SK-N-SH treated with all-trans-retinoic acid at 6 μM for 48 hours (cell line): ENCODE results near the gene KCTD1.

Experiments
- ATAC-seq: fragments of 200-7000 bp; cut with Tn5 transposase; 3 replicates; pipeline ENCODE4 v1.9.1; 2020; ENCODE audit warnings: mild to moderate bottlenecking, moderate library complexity
- ARNTL ChIP-seq: fragments of 450-650 bp; formaldehyde crosslinking; IDR thresholded peaks from 2 replicates; pipeline ENCODE4 v1.5.0; 2020; ENCODE audit warnings: low read depth, mild to moderate bottlenecking, moderate library complexity, borderline replicate concordance
- BACH2 ChIP-seq: fragments of 250-450 bp; sonication (Bioruptor Pico); IDR thresholded peaks from 2 replicates; pipeline ENCODE4 v1.9.0; 2021; ENCODE audit warnings: mild to moderate bottlenecking, borderline replicate concordance
- CSDC2 ChIP-seq: fragments of 250-450 bp; sonication (Bioruptor Pico); IDR thresholded peaks from 2 replicates; pipeline ENCODE4 v1.5.0; 2020; ENCODE audit warnings: mild to moderate bottlenecking, moderate library complexity
- CSRNP3 ChIP-seq: fragments of 250-450 bp; sonication (Bioruptor Pico); IDR thresholded peaks from 2 replicates; pipeline ENCODE4 v1.5.1; 2021; ENCODE audit warnings: mild to moderate bottlenecking, moderate library complexity
- ESRRG ChIP-seq: fragments of 250-450 bp; sonication (Bioruptor Pico); IDR thresholded peaks from 2 replicates; pipeline ENCODE4 v1.6.1; 2021; ENCODE audit warnings: mild to moderate bottlenecking
- GLIS3 ChIP-seq: fragments of 250-450 bp; sonication (Bioruptor Pico); IDR thresholded peaks from 2 replicates; pipeline ENCODE4 v1.5.0; 2020; ENCODE audit warnings: mild to moderate bottlenecking, moderate library complexity
- ISL1 ChIP-seq: fragments of 250-450 bp; sonication (Bioruptor Pico); IDR thresholded peaks from 2 replicates; pipeline ENCODE4 v2.1.2; 2022; ENCODE audit warnings: mild to moderate bottlenecking, moderate library complexity
- OSR1 ChIP-seq: fragments of 250-450 bp; sonication (Bioruptor Pico); IDR thresholded peaks from 2 replicates; pipeline ENCODE4 v1.8.0; 2022; ENCODE audit warnings: moderate library complexity, mild to moderate bottlenecking, inconsistent platforms
- PATZ1 ChIP-seq: fragments of 250-450 bp; sonication (Bioruptor Pico); IDR thresholded peaks from 2 replicates; pipeline ENCODE4 v1.8.0; 2020; ENCODE audit warnings: mild to moderate bottlenecking, moderate library complexity, borderline replicate concordance
- POU6F1 ChIP-seq: fragments of 250-450 bp; sonication (Bioruptor Pico); IDR thresholded peaks from 2 replicates; pipeline ENCODE4 v1.8.0; 2021; ENCODE audit warnings: low read depth, mild to moderate bottlenecking, moderate library complexity, borderline replicate concordance
- RARB ChIP-seq: fragments of 250-450 bp; sonication (Bioruptor Pico); IDR thresholded peaks from 2 replicates; pipeline ENCODE4 v1.8.0; 2021; ENCODE audit warnings: mild to moderate bottlenecking, moderate library complexity
- SNAI2 ChIP-seq: fragments of 250-450 bp; sonication (Bioruptor Pico); IDR thresholded peaks from 2 replicates; pipeline ENCODE4 v1.5.0; 2020; ENCODE audit warnings: mild to moderate bottlenecking, moderate library complexity
- TCF4 ChIP-seq: fragments of 250-450 bp; sonication (Bioruptor Pico); IDR thresholded peaks from 2 replicates; pipeline ENCODE4 v1.8.0; 2021; ENCODE audit warnings: mild to moderate bottlenecking, moderate library complexity, borderline replicate concordance
- TSHZ2 ChIP-seq: fragments of 250-450 bp; sonication (Bioruptor Pico); IDR thresholded peaks from 2 replicates; pipeline ENCODE4 v1.5.0; 2020; ENCODE audit warnings: mild to moderate bottlenecking, moderate library complexity
- ZC3H10 ChIP-seq: fragments of 250-450 bp; sonication (Bioruptor Pico); IDR thresholded peaks from 2 replicates; pipeline ENCODE4 v1.5.1; 2021; ENCODE audit warnings: mild to moderate bottlenecking, moderate library complexity
- ZFP3 ChIP-seq: fragments of 250-450 bp; sonication (Bioruptor Pico); IDR thresholded peaks from 2 replicates; pipeline ENCODE4 v1.5.0; 2020; ENCODE audit warnings: mild to moderate bottlenecking, moderate library complexity
- ZFP30 ChIP-seq: fragments of 450-650 bp; formaldehyde crosslinking; IDR thresholded peaks from 2 replicates; pipeline ENCODE4 v1.5.0; 2022; ENCODE audit warnings: mild to moderate bottlenecking, moderate library complexity
- ZNF565 ChIP-seq: fragments of 450-650 bp; formaldehyde crosslinking; conservative IDR thresholded peaks from 2 replicates; pipeline ENCODE4 v1.5.0; 2020; ENCODE audit warnings: low read depth, mild to moderate bottlenecking, moderate library complexity
- ZNF70 ChIP-seq: fragments of 450-650 bp; formaldehyde crosslinking; IDR thresholded peaks from 2 replicates; pipeline ENCODE4 v1.5.0; 2020; ENCODE audit warnings: mild to moderate bottlenecking, moderate library complexity
- ZNF8 ChIP-seq: fragments of 450-650 bp; formaldehyde crosslinking; IDR thresholded peaks from 2 replicates; pipeline ENCODE4 v1.5.0; 2020; ENCODE audit warnings: mild to moderate bottlenecking, moderate library complexity
- TF ChIP-seq, protein P1 (sequence below): fragments of 250-450 bp; sonication (Bioruptor Pico); IDR thresholded peaks from 2 replicates; pipeline ENCODE4 v1.5.1; 2020; ENCODE audit warnings: low read depth, mild to moderate bottlenecking, moderate library complexity

The KCTD1 gene

GRCh38 chr18:26503382-26503781 is 45.0 kb downstream of the KCTD1 start:
- peak; percentile 81 for ATAC-seq
- TF ChIP-seq CSDC2, result no peak
- no peak for TF ChIP-seq ARNTL
- no peak for TF ChIP-seq TCF4 (CRISPR knock-in tag)
- TF ChIP-seq ISL1 (CRISPR knock-in tag), result no peak
- no peak for TF ChIP-seq ZNF565 (CRISPR knock-in tag)
- no peak for TF ChIP-seq ZFP30 (CRISPR knock-in tag)
- no peak for TF ChIP-seq POU6F1 (CRISPR knock-in tag)
- no peak for TF ChIP-seq BACH2 (CRISPR knock-in tag)
- no peak for TF ChIP-seq ZNF8 (CRISPR knock-in tag)
- TF ChIP-seq ESRRG, result no peak
- TF ChIP-seq SNAI2, result no peak

GRCh38 chr18:26502823-26503222 is 45.5 kb downstream of the KCTD1 start:
- ATAC-seq, result no peak
- TF ChIP-seq CSDC2, result no peak
- no peak for TF ChIP-seq ISL1 (CRISPR knock-in tag)
- no peak for TF ChIP-seq CSRNP3 (CRISPR knock-in tag)
- no peak for TF ChIP-seq ESRRG
- TF ChIP-seq ZNF565 (CRISPR knock-in tag), result no peak
- no peak for TF ChIP-seq ZNF70 (CRISPR knock-in tag)
- TF ChIP-seq, protein P1, sequence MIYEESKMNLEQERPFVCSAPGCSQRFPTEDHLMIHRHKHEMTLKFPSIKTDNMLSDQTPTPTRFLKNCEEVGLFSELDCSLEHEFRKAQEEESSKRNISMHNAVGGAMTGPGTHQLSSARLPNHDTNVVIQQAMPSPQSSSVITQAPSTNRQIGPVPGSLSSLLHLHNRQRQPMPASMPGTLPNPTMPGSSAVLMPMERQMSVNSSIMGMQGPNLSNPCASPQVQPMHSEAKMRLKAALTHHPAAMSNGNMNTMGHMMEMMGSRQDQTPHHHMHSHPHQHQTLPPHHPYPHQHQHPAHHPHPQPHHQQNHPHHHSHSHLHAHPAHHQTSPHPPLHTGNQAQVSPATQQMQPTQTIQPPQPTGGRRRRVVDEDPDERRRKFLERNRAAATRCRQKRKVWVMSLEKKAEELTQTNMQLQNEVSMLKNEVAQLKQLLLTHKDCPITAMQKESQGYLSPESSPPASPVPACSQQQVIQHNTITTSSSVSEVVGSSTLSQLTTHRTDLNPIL (CRISPR knock-in tag), result no peak
- TF ChIP-seq ZC3H10 (CRISPR knock-in tag), result no peak
- no peak for TF ChIP-seq RARB
- no peak for TF ChIP-seq TSHZ2

DNA sequence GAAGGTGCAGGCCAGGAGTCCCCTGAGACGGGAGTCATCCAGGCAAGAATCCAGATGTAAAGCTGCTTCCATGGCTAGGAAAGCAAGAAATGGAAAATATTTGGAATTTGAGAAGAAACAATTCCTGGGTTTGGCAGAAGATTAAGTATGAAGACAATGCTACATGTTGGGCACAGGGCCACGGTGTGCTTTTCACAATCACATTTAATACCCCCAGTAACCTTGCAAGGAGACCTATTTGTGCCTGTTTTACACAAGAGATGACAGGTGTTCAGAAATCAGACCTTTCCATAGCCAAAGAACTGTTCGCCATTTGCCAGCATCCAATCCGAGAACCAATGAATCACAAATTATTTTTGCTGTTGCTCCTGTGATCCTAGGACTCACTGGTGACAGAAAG is 50.5 kb downstream of the KCTD1 start:
- no peak for ATAC-seq
- TF ChIP-seq CSDC2 (no peak), ZNF70 (CRISPR knock-in tag) (no peak), TCF4 (CRISPR knock-in tag) (no peak), ZFP3 (CRISPR knock-in tag) (no peak)
- TF ChIP-seq, all 23 proteins: peak for 0

DNA sequence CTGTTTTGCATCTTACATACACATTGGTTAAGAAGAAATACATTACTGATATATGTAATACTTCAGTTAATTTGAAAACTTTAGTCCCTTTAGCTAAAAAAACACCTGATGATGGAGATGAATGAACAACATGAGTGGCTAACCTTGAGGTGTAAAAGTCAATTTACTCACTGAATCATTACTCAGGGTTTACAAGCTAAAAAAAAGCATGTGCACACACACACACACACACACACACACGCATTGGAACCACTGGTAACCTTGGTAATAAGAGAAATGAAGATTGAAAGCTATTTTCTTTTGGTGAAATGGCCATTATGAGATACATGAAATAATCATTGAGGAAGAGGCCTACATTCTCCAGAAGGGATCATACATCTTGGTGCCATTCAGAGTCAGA is 51.8 kb downstream of the KCTD1 start:
- ATAC-seq, result no peak
- TF ChIP-seq ZNF70 (CRISPR knock-in tag) (no peak), ZFP30 (CRISPR knock-in tag) (no peak), POU6F1 (CRISPR knock-in tag) (no peak), CSDC2 (no peak), ZNF565 (CRISPR knock-in tag) (no peak), PATZ1 (no peak), ARNTL (no peak), ZFP3 (CRISPR knock-in tag) (no peak), OSR1 (CRISPR knock-in tag) (no peak), GLIS3 (CRISPR knock-in tag) (no peak), ZNF8 (CRISPR knock-in tag) (no peak), TSHZ2 (no peak), ISL1 (CRISPR knock-in tag) (no peak), BACH2 (CRISPR knock-in tag) (no peak), TCF4 (CRISPR knock-in tag) (no peak), ZC3H10 (CRISPR knock-in tag) (no peak), ESRRG (no peak)
